Stimulated activated CD8-positive, alpha-beta memory T cell treated with anti-CD3 and anti-CD28 coated beads, Interleukin-15, amount 100 ng/mL, for 4 hours (primary cell): Measurements from ENCODE around the gene PLXNA3.

Experiments used
- DNase-seq, 2 donors: peaks; one replicate each; pipeline ENCODE4 v3.0.0-alpha.2; 2020; ENCODE audit warnings: low read depth in 2 of 2

The PLXNA3 gene

GRCh38 chrX:154435171-154435733 is 22.8 kb upstream of the PLXNA3 start:
- DNase-seq: no peak

- no peak for DNase-seq
Measured at GRCh38 chrX:154436374-154436982, 21.6 kb upstream of the PLXNA3 start.

GRCh38 chrX:154436983-154437752 is 20.9 kb upstream of the PLXNA3 start, which contains the start of gene GDI1:
TSS of gene GDI1 (plus strand) at chrX:154437154. CDS start at chrX:154437255, 101 bp downstream.
- peak in 1 of 2 donors; percentile 24 for DNase-seq

GRCh38 chrX:154437971-154438893 is 19.8 kb upstream of the PLXNA3 start:
- no peak for DNase-seq

GRCh38 chrX:154439841-154440240 is 18.2 kb upstream of the PLXNA3 start:
- DNase-seq: no peak

GRCh38 chrX:154440623-154441357 is 17.3 kb upstream of the PLXNA3 start:
- no peak for DNase-seq

- no peak for DNase-seq
Measured at GRCh38 chrX:154441564-154441963, 16.5 kb upstream of the PLXNA3 start.

- DNase-seq: no peak
Measured at GRCh38 chrX:154441984-154442707, 15.9 kb upstream of the PLXNA3 start.

GRCh38 chrX:154443479-154443910 is 14.6 kb upstream of the PLXNA3 start:
- no peak for DNase-seq

- DNase-seq: peak; percentile 25 to 45
Measured at GRCh38 chrX:154443992-154444754, 13.9 kb upstream of the PLXNA3 start, which contains the start of gene FAM50A. TSS of gene FAM50A (plus strand) at chrX:154444141. CDS start at chrX:154444236, 95 bp downstream.

- DNase-seq: no peak
Measured at GRCh38 chrX:154444755-154445246, 13.3 kb upstream of the PLXNA3 start.

- DNase-seq: no peak
Measured at GRCh38 chrX:154445776-154446175, 12.3 kb upstream of the PLXNA3 start.

- no peak for DNase-seq
Measured at GRCh38 chrX:154446430-154446829, 11.7 kb upstream of the PLXNA3 start.

GRCh38 chrX:154448484-154448883 is 9.6 kb upstream of the PLXNA3 start:
- no peak for DNase-seq

GRCh38 chrX:154449618-154450017 is 8.5 kb upstream of the PLXNA3 start:
- no peak for DNase-seq

GRCh38 chrX:154450312-154450711 is 7.8 kb upstream of the PLXNA3 start:
- no peak for DNase-seq

- no peak for DNase-seq
Measured at GRCh38 chrX:154452823-154453222, 5.3 kb upstream of the PLXNA3 start.

- DNase-seq: peak in 1 of 2 donors; percentile 23
Measured at GRCh38 chrX:154457491-154458115, 478 bp upstream of the PLXNA3 start.
